ENCODE measurements around the gene CROCC2.

DNA sequence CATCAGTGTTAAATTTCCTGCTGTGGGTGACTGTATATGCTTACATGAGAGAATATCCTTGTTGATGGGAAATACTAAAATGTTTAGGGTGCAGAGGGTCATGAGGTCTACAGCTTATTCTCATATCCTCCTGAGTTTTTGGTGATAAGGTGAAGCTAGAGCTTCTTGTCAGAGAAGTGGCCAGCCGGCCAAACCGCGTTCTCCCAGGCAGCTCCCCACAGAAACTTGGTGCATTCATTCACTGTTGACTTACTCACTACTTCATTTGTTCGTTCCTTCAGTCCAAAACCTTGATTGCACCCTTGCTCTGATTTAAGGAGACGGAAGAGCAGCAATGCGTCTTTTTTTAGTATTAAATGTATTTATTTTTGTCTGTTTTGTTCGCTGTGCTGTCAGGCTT lies 101.0 kb downstream of the CROCC2 start:
- TF ChIP-seq, protein P1, sequence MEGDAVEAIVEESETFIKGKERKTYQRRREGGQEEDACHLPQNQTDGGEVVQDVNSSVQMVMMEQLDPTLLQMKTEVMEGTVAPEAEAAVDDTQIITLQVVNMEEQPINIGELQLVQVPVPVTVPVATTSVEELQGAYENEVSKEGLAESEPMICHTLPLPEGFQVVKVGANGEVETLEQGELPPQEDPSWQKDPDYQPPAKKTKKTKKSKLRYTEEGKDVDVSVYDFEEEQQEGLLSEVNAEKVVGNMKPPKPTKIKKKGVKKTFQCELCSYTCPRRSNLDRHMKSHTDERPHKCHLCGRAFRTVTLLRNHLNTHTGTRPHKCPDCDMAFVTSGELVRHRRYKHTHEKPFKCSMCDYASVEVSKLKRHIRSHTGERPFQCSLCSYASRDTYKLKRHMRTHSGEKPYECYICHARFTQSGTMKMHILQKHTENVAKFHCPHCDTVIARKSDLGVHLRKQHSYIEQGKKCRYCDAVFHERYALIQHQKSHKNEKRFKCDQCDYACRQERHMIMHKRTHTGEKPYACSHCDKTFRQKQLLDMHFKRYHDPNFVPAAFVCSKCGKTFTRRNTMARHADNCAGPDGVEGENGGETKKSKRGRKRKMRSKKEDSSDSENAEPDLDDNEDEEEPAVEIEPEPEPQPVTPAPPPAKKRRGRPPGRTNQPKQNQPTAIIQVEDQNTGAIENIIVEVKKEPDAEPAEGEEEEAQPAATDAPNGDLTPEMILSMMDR (IDR thresholded peaks at IDR 0.05; ENCODE audit: low read depth, low read length, poor library complexity, severe bottlenecking): no peak
- no peak for TF ChIP-seq EZH2phosphoT487 (IDR thresholded peaks at IDR 0.05; ENCODE audit: borderline replicate concordance, low read length)
